HT1080 (cell line): ENCODE data around the gene SRPK2. TPM values are rescaled to one million over a fixed set of nuclear protein-coding genes. Genes with fewer than 3 reads are reported as not detected.

ENCODE experiments used
- DNase-seq: peaks from one replicate; pipeline ENCODE4 v3.0.0-alpha.2; 2015; ENCODE audit warnings: low read depth
- total RNA-seq: library from RNA; depleted of rRNA; stranded (reverse); fragments of >200 nt; shearing (Covaris generic); gene quantifications from 2 replicates; pipeline ENCODE4 v1.2.3, GENCODE V29; 2014

SRPK2 gene
- total RNA-seq, 1 experiment from 2014 or later, result 32.0 TPM

- DNase-seq, result no peak
These were observed 249.3 kb downstream of the SRPK2 start for GRCh38 chr7:105139381-105139780.

GRCh38 chr7:105137898-105138297, 250.8 kb downstream of the SRPK2 start:
- no peak for DNase-seq

- DNase-seq, result peak; percentile 17
These were observed 252.5 kb downstream of the SRPK2 start for GRCh38 chr7:105136221-105136620.

- no peak for DNase-seq
These were observed 254.6 kb downstream of the SRPK2 start for GRCh38 chr7:105133986-105134655.

GRCh38 chr7:105133358-105133757, 255.4 kb downstream of the SRPK2 start:
- DNase-seq, result no peak

GRCh38 chr7:105132835-105133234, 255.9 kb downstream of the SRPK2 start:
- no peak for DNase-seq

GRCh38 chr7:105132335-105132734, 256.4 kb downstream of the SRPK2 start:
- DNase-seq, result no peak

- DNase-seq, result no peak
These were observed 256.8 kb downstream of the SRPK2 start for GRCh38 chr7:105131890-105132289.

- no peak for DNase-seq
These were observed 257.6 kb downstream of the SRPK2 start for GRCh38 chr7:105131033-105131656.

- DNase-seq, result no peak
These were observed 258.1 kb downstream of the SRPK2 start for GRCh38 chr7:105130580-105130979.

GRCh38 chr7:105130048-105130447, 258.7 kb downstream of the SRPK2 start:
- DNase-seq, result no peak

GRCh38 chr7:105127179-105127578, 261.5 kb downstream of the SRPK2 start:
- DNase-seq, result no peak

GRCh38 chr7:105126436-105126975, 262.2 kb downstream of the SRPK2 start:
- no peak for DNase-seq

- no peak for DNase-seq
These were observed 263.0 kb downstream of the SRPK2 start for GRCh38 chr7:105125745-105126144.

- no peak for DNase-seq
These were observed 266.1 kb downstream of the SRPK2 start for GRCh38 chr7:105122619-105123018.

- no peak for DNase-seq
These were observed 269.8 kb downstream of the SRPK2 start for GRCh38 chr7:105118612-105119600.

- no peak for DNase-seq
These were observed 276.0 kb downstream of the SRPK2 start for GRCh38 chr7:105112440-105113418.

- no peak for DNase-seq
These were observed 281.3 kb downstream of the SRPK2 start for GRCh38 chr7:105107458-105107857.

- DNase-seq, result no peak
These were observed 282.2 kb downstream of the SRPK2 start for GRCh38 chr7:105106473-105106872.

GRCh38 chr7:105105579-105105978, 283.1 kb downstream of the SRPK2 start:
- no peak for DNase-seq
